Ureter (tissue), 1 donor: ENCODE data around the gene NOP14. TPM values are rescaled to one million over a fixed set of nuclear protein-coding genes. Genes with fewer than 3 reads are reported as not detected.
"Not testable (repeated sequence)": the region's sequence is repeated elsewhere in the genome, so short reads cannot be mapped to it uniquely, and the experiment has no call there.

Experiments
- DNase-seq: peaks from one replicate; pipeline ENCODE4 v3.0.0-alpha.2; 2020; ENCODE audit warnings: low spot score
- total RNA-seq: library from RNA; stranded (reverse); gene quantifications from one replicate; pipeline ENCODE4 v1.2.4, GENCODE V29; 2023
- donor health status: DM: yes; HTN: yes; CAD: no.

The NOP14 gene
- total RNA-seq, 1 donor from 2014 or later: 43.0 TPM

DNA sequence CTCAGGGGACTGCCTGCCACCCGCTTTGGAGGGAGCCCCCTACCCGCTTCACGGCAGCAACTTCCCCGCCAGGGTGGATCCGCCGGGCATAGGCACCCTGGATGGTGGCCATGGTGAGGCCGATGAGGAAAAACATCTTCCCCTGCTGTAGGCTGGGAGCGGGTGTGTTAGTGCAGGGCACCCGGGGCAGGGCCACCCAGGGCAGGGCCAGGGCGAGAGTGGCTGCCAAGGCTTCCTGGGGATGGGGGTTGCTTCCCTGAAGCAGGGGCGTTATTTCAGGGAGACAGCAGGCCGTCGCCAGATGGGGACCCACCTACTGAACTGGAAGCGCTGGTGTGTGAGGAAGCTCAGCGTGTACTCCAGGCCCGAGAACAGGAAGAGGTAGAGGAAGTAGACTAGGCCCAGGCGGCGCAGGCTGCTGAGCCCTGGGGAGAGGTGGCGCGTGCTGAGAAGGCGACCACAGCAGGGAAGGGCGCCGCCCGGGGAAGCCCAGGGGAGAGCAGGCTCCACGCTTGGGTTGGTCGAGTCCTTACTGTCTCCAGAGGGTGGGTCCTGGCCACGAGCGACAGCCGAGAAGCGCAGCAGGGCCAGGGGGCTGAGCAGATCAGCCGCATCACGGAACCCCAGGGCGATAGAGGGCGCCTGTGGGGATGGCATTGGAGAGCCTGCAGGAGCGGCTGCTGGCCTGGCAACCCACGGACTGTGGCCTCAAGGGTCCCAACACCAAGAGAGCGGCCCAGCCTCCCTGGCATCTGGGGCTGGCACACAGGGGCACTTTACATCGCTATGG is 31.5 kb downstream of the NOP14 start:
- DNase-seq: peak; percentile 76

DNA sequence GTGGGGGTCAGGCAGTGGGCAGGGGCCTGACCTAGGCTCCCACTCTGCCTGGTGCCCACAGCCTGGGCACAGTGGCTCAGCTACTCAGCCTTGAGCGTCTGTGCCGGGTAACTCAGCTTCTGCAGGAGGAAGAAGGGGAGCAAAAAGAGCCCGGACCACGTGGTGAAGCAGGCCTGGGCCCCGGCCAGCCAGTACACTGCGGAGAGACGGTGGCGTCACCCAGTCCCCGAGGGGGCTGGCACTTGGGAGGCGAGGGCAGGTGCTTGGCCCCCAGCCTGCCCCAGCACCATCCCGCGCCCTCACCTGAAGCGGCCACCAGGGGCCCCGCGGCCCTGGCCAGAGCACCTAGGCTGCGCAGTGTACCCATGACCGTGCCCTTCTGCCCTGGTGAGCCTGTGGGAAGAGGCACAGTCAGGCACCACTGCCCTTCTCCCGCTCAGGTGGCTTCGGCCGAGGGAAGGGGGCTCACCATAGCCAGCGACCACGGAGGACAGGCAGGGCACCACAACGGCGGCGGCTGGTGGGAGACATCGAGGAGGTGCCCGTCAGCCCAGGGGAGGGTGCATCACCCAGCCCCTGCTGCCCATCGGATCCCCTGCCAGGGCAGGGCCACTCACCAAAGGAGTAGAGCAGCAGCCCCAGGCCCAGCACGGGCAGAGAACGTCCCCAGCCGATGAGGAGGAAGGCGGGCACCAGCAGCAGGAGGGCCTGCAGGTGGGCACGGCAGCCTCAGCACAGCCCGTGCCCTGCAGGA is 32.3 kb downstream of the NOP14 start:
- DNase-seq: peak; percentile 79

GRCh38 chr4:2930135-2930757 is 33.0 kb downstream of the NOP14 start:
- no peak for DNase-seq

- no peak for DNase-seq
Measured at GRCh38 chr4:2929469-2929868, 33.7 kb downstream of the NOP14 start.

DNA sequence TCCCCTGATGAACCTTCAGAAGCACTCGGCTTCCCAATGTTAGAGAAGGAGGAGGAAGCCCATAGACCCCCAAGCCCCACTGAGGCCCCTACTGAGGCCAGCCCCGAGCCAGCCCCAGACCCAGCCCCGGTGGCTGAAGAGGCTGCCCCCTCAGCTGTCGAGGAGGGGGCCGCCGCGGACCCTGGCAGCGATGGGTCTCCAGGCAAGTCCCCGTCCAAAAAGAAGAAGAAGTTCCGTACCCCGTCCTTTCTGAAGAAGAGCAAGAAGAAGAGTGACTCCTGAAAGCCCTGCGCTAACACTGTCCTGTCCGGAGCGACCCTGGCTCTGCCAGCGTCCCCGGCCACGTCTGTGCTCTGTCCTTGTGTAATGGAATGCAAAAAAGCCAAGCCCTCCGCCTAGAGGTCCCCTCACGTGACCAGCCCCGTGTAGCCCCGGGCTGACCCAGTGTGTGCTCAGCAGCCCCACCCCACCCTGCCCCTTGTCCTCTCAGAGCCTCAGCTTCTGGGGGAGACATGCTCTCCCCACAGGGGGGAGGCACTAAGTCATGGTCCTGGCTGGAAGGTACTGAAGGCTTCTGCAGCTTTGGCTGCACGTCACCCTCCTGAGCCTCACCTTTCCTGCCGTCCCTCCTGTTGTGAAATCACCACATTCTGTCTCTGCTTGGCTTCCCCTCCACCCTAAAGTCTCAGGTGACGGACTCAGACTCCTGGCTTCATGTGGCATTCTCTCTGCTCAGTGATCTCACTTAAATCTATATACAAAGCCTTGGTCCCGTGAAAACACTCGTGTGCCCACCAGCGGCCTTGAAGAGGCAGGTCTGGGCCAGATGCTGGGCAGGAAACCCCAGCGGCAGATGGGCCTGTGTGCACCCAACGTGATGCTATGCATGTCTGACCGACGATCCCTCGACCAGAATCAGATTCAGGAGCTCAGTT is 34.7 kb downstream of the NOP14 start:
- DNase-seq: no peak

GRCh38 chr4:2927696-2928075 is 35.5 kb downstream of the NOP14 start:
- DNase-seq: no peak

DNA sequence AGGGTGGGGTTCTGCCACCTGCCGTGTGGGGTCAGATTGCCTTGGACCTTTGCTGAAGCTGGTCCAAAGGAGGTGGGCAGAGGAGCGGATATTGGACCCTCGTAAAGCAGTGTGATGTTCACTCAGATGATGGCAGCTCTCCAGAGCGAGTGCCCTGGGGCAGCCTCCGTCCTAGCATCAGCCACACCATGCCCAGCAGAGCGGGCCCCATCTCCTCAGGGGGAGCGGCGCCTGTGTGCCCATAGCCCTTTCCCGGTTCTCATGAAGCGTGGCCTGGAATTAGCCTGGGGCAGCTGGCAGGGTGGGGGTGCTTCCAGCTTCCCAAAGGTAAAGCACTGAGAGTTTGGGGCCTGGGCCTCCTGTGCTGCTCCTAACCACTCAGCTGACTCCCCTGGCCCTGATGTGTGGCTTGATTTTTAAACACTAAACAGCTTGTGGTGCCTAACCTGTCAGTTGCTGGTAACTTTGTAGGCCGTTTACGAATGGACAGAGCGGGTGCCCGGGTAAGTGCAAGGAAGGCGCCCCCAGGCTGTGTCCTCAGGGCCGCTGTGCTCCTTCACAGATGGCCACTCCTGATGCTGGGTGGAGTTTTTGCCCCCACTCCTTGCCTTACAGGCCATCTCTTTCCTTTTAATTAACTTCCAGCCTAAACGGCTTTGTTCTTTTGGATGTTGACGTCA is 36.0 kb downstream of the NOP14 start:
- no peak for DNase-seq

GRCh38 chr4:2925931-2926860 is 37.0 kb downstream of the NOP14 start:
- peak; percentile 30 for DNase-seq

GRCh38 chr4:2925496-2925895 is 37.7 kb downstream of the NOP14 start:
- DNase-seq: no peak

- DNase-seq: no peak
Measured at GRCh38 chr4:2924765-2925301, 38.4 kb downstream of the NOP14 start.

DNA sequence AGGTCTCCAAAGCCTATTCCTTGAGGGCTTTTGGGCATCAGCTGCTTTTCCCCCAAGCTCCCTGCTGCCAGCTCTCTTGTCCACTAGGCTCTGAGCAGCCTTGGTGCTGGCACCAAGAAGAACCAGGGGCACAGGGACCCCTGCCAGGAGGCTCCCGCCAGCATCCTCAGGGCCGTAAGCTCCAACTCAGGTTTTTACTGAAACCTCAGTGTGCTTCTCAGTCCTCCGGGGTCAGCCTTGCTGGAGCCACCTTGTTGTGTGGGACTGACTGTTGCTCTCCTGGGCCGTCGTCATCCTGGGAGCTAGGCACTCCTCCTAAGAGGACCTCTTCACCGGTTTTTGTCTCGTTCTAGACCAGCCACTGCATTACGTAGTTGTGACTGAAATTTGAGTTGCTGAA is 38.9 kb downstream of the NOP14 start:
- no peak for DNase-seq

GRCh38 chr4:2923668-2924173 is 39.5 kb downstream of the NOP14 start:
- DNase-seq: no peak

DNA sequence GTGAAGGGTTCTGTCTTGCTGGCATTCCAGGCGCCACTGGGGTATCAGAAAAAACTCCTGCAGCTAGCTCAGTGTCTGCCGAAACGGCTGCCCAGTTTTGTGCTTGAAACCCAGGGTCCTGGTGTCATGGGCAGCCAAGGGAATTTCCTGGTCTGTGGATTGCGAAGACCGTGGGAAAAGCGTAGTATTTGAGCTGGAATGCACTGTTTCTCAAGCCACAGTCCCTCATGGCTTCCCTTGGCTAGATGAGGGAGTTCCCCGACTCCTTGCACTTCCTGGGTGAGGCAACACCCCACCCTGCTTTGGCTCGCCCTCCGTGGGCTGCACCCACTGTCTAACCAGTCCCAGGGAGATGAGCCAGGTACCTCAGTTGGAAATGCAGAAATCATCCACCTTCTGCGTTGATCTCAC is 40.1 kb downstream of the NOP14 start:
- no peak for DNase-seq

GRCh38 chr4:2922453-2923101 is 40.6 kb downstream of the NOP14 start:
- not testable (repeated sequence) for DNase-seq

- DNase-seq: not testable (repeated sequence)
Measured at GRCh38 chr4:2918714-2919113, 44.5 kb downstream of the NOP14 start.

DNA sequence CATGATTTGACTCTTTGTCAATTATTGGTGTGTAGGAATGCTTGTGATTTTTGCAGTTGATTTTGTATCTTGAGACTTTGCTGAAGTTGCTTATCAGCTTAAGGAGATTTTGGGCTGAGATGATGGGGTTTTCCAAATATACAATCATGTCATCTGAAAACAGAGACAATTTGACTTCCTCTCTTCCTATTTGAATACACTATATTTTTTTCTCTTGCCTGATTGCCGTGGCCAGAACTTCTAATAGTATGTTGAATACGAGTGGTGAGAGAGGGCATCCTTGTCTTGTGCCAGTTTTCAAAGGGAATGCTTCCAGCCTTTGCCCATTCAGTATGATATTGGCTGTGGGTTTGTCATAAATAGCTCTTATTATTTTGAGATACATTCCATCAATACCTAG is 44.9 kb downstream of the NOP14 start:
- DNase-seq: not testable (repeated sequence)

DNA sequence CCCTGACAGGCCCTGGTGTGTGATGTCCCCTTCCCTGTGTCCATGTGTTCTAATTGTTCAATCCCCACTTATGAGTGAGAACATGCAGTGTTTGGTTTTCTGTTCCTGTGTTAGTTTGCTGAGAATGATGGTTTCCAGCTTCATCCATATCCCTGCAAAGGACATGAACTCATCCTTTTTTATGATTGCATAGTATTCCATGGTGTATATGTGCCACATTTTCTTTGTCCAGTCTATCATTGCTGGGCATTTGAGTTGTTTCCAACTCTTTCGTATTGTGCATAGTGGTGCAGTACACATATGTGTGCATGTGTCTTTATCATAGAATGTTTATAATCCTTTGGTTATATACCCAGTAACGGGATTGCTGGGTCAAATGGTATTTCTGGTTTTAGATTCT is 46.5 kb downstream of the NOP14 start:
- not testable (repeated sequence) for DNase-seq

DNA sequence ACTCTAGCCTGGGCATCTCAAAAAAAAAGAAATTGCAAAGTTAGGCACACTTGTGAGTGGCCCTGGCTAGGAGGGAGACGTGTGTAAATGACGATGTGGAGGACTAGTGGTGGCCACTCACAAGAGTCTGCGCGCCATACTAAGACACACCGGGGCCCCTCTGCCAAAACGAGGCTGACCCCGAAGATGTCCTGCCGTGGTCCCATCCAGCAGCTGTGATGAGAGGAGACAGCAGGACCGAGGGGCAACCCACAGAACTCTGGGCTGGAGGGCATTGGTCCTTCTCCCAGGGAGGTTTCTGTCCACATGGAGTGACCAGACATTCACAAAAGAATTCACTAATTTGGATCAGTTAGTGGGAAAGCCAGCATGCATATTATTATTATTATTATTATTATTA is 47.4 kb downstream of the NOP14 start:
- DNase-seq: no peak
